Measurements from ENCODE around the gene TPRN.
A peak's percentile ranks its signal among the peaks of the same experiment; 100 is the strongest.

DNA sequence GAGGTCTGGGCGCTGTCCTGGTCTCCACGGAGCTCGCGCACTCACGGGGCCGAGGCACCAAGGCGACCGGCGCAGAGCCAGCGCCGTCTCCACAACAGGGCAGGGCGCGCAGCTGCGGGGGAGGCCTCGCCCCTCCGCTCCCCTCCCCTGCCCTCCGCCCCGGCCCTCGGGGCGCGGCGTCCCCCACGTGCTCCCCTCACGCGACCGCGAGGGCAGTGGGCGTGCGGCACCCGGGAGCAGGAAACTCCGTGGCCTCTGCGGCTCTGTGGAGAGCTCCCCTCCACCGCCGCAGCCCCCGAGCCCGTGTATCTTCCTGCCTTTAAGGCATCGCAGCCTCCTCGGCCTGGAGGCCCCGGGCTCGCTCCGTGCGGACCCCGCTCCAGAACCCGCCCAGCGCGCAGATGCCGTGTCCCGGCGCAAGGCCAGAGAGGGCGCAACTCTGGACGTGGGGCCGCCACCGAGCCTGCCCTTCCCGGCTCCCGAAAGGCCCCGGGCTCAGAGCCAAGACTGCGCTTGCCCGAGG is 39.8 kb upstream of the TPRN start:
- TF ChIP-seq, protein P1, sequence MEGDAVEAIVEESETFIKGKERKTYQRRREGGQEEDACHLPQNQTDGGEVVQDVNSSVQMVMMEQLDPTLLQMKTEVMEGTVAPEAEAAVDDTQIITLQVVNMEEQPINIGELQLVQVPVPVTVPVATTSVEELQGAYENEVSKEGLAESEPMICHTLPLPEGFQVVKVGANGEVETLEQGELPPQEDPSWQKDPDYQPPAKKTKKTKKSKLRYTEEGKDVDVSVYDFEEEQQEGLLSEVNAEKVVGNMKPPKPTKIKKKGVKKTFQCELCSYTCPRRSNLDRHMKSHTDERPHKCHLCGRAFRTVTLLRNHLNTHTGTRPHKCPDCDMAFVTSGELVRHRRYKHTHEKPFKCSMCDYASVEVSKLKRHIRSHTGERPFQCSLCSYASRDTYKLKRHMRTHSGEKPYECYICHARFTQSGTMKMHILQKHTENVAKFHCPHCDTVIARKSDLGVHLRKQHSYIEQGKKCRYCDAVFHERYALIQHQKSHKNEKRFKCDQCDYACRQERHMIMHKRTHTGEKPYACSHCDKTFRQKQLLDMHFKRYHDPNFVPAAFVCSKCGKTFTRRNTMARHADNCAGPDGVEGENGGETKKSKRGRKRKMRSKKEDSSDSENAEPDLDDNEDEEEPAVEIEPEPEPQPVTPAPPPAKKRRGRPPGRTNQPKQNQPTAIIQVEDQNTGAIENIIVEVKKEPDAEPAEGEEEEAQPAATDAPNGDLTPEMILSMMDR (IDR thresholded peaks at IDR 0.05): peak; percentile 40
- TF ChIP-seq EZH2phosphoT487 (IDR thresholded peaks at IDR 0.05): no peak

Measured in neural progenitor cell (in vitro differentiated cells).